IMR-90 (cell line): ENCODE measurements around the gene HKDC1.

Source experiments
- MAZ ChIP-seq: IDR thresholded peaks from 2 replicates; pipeline ENCODE4 v1.6.1; 2012; ENCODE audit warnings: low read depth, mild to moderate bottlenecking, low read length, improper control_type of control experiment, moderate library complexity, borderline replicate concordance
- NFE2L2 ChIP-seq: fragments of 150-350 bp; IDR thresholded peaks from 2 replicates; pipeline ENCODE4 v1.6.1; 2016; ENCODE audit warnings: low read depth, mild to moderate bottlenecking, low read length
- POLR2A ChIP-seq: IDR thresholded peaks from 2 replicates; pipeline ENCODE4 v1.6.1; 2012; ENCODE audit warnings: mild to moderate bottlenecking, low read depth, low read length
- TF ChIP-seq, protein P1 (sequence below): conservative IDR thresholded peaks from 2 replicates; pipeline ENCODE4 v1.5.1; 2012; ENCODE audit warnings: mild to moderate bottlenecking, low read depth, low read length, improper control_type of control experiment

DNA sequence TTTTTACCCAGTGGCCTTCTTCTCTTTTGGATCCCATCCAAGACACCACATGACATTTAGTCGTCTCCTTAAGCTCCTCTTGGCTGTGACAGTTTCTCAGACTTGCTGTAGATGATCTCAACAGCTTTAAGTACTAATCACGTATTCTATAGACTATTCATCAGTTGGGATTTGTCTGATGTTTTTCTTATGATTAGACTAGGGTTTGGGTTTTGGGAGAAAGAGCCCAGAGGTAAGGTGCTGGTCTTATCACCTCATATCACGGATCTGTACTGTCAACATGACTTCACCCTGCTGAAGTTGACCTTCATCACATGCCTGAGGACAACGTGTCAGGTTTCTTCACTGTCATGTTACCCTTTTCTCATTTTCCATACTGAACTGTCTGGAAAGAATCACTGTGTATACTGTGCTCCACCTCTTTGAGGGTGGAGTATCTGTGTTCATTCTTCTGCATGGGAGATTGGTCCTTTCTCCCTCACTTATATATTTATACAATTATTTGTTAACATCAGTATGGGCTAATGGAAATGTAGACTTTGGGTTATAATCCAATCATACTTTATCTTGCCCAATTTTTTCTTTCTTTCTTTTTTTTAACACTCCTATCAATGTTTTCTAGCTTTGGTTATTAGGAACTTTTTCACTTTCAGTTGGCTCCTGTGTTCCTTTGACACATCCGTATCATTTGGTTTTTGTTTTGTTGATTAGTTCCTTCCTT lies 6.4 kb upstream of the HKDC1 start:
- TF ChIP-seq POLR2A, result no peak
- TF ChIP-seq MAZ, result no peak
- no peak for TF ChIP-seq NFE2L2
- TF ChIP-seq, protein P1, sequence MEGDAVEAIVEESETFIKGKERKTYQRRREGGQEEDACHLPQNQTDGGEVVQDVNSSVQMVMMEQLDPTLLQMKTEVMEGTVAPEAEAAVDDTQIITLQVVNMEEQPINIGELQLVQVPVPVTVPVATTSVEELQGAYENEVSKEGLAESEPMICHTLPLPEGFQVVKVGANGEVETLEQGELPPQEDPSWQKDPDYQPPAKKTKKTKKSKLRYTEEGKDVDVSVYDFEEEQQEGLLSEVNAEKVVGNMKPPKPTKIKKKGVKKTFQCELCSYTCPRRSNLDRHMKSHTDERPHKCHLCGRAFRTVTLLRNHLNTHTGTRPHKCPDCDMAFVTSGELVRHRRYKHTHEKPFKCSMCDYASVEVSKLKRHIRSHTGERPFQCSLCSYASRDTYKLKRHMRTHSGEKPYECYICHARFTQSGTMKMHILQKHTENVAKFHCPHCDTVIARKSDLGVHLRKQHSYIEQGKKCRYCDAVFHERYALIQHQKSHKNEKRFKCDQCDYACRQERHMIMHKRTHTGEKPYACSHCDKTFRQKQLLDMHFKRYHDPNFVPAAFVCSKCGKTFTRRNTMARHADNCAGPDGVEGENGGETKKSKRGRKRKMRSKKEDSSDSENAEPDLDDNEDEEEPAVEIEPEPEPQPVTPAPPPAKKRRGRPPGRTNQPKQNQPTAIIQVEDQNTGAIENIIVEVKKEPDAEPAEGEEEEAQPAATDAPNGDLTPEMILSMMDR, result no peak
